Fibroblast of lung (primary cell): Measurements from ENCODE around the gene ELL. TPM values are rescaled to one million over a fixed set of nuclear protein-coding genes. Genes with fewer than 3 reads are reported as not detected.

Experiments
- DNase-seq, 2 donors: peaks; one replicate each; pipeline versions ENCODE4 v3.0.0 to v3.0.0-alpha.2; 2010; ENCODE audit warnings: low read depth in 2 of 2
- H2AFZ ChIP-seq: 2 replicates; pipeline ENCODE4 v1.5.1; 2012; ENCODE audit warnings: low read length, control low read depth, inconsistent platforms
- H3K27ac ChIP-seq: 2 replicates; pipeline ENCODE4 v1.5.1; 2011; ENCODE audit warnings: low read length, control low read depth; ENCODE audit not compliant: insufficient read depth
- H3K27me3 ChIP-seq: 2 replicates; pipeline ENCODE4 v1.5.1; 2011; ENCODE audit warnings: mild to moderate bottlenecking, low read length; ENCODE audit not compliant: control insufficient read depth, insufficient read depth
- H3K36me3 ChIP-seq: 2 replicates; pipeline ENCODE4 v1.5.1; 2011; ENCODE audit warnings: low read length; ENCODE audit not compliant: control insufficient read depth, insufficient read depth
- H3K4me1 ChIP-seq: 2 replicates; pipeline ENCODE4 v1.5.1; 2011; ENCODE audit warnings: low read length; ENCODE audit not compliant: control insufficient read depth, insufficient read depth; ENCODE audit errors: extremely low read depth
- H3K4me2 ChIP-seq: 2 replicates; pipeline ENCODE4 v1.5.1; 2011; ENCODE audit warnings: low read length, control low read depth; ENCODE audit not compliant: insufficient read depth; ENCODE audit errors: extremely low read depth
- H3K4me3 ChIP-seq, 4 experiments: fragments of 200-600 bp in 1 of 4; sonication (generic) in 1 of 4; replicated peaks in 1 of 4; 2 replicates each; pipeline ENCODE4 v1.5.1; 2011 to 2016; ENCODE audit warnings: low read length in 4 of 4, low read depth in 3 of 4, mild to moderate bottlenecking in 3 of 4, control low read depth in 2 of 4, inconsistent platforms in 1 of 4, mixed read lengths in 1 of 4; ENCODE audit not compliant: insufficient read depth in 1 of 4; ENCODE audit errors: control extremely low read depth in 1 of 4
- H3K79me2 ChIP-seq: 2 replicates; pipeline ENCODE4 v1.5.1; 2012; ENCODE audit warnings: mild to moderate bottlenecking, low read length, inconsistent platforms; ENCODE audit not compliant: control insufficient read depth, insufficient read depth
- H3K9ac ChIP-seq: 2 replicates; pipeline ENCODE4 v1.5.1; 2011; ENCODE audit warnings: mild to moderate bottlenecking, low read length, control low read depth; ENCODE audit not compliant: insufficient read depth
- H3K9me3 ChIP-seq: 2 replicates; pipeline ENCODE4 v1.5.1; 2012; ENCODE audit warnings: low read depth, low read length; ENCODE audit not compliant: control insufficient read depth, insufficient read depth
- H4K20me1 ChIP-seq: 2 replicates; pipeline ENCODE4 v1.5.1; 2011; ENCODE audit warnings: low read length; ENCODE audit not compliant: control insufficient read depth, insufficient read depth; ENCODE audit errors: extremely low read depth
- EZH2 ChIP-seq: IDR thresholded peaks from 2 replicates; pipeline ENCODE4 v1.5.1; 2012; ENCODE audit warnings: low read length, control low read depth, mild to moderate bottlenecking; ENCODE audit errors: missing control alignments
- polyA plus RNA-seq, 2 donors: library from polyadenylated mRNA; depleted of rRNA in 1 of 2; stranded (reverse) in 1 of 2; unstranded in 1 of 2; fragments of >200 nt; gene quantifications; 2 replicates each; pipeline ENCODE4 v1.2.1, GENCODE V29; 2011 to 2012; ENCODE audit warnings: missing spikeins in 1 of 2
- total RNA-seq: library from RNA; depleted of rRNA; stranded (reverse); fragments of >200 nt; gene quantifications from 2 replicates; pipeline ENCODE4 v1.2.1, GENCODE V29; 2014
- TF ChIP-seq, protein P1 (sequence below), 2 donors: IDR thresholded peaks in 1 of 2; conservative IDR thresholded peaks in 1 of 2; 1 replicate in 1 of 2; 2 replicates in 1 of 2; pipeline ENCODE4 v1.5.1; 2011 to 2012; ENCODE audit warnings: low read length in 2 of 2, control low read depth in 1 of 2, inconsistent platforms in 1 of 2, low read depth in 1 of 2, mild to moderate bottlenecking in 1 of 2

The ELL gene
- total and polyA plus RNA-seq, 2 donors (not counting 1 experiment from before 2014, with no cell fraction given): 4.4 to 18.7 TPM

DNA sequence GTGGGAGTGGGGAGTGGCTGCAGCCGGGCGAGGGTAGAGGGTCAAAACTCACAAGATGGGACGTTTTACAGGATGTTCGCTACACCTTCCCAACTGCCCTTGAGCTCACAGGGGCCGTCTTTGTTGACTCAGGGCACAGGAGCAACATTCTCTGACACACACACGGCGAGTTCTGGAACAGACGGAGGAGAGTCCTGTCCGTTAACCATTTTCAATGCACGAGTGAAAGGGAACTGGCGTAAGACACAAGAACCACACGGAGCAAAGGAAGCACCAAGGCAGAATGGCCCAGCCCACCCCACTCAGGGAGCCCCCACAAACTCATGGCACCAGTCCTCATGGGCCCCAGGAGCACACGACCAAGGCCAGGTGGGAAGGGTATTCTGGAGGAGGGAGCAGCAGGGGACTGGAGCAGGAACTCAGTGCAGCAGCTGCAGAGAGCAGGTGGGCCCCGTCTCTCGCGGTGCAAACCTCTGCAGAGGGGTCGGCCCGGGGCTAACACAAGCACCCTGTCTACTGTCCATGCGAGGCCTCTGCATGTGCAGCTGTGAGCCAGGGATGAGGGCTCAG lies 46.0 kb downstream of the ELL start:
- TF ChIP-seq, protein P1, sequence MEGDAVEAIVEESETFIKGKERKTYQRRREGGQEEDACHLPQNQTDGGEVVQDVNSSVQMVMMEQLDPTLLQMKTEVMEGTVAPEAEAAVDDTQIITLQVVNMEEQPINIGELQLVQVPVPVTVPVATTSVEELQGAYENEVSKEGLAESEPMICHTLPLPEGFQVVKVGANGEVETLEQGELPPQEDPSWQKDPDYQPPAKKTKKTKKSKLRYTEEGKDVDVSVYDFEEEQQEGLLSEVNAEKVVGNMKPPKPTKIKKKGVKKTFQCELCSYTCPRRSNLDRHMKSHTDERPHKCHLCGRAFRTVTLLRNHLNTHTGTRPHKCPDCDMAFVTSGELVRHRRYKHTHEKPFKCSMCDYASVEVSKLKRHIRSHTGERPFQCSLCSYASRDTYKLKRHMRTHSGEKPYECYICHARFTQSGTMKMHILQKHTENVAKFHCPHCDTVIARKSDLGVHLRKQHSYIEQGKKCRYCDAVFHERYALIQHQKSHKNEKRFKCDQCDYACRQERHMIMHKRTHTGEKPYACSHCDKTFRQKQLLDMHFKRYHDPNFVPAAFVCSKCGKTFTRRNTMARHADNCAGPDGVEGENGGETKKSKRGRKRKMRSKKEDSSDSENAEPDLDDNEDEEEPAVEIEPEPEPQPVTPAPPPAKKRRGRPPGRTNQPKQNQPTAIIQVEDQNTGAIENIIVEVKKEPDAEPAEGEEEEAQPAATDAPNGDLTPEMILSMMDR (conservative IDR thresholded peaks at IDR 0.05 in 1 of 2, IDR thresholded peaks at IDR 0.05 in 1 of 2; ENCODE audit: low read depth in 1 of 2, low read length in 2 of 2): no peak
- TF ChIP-seq EZH2: no peak
- H3K9me3 ChIP-seq: no peaks in the 10 kb centered on the region
- H3K79me2 ChIP-seq: peaks cover 51% of the 10 kb centered on the region
- H4K20me1 ChIP-seq: no peaks in the 10 kb centered on the region
- H3K4me3 ChIP-seq: no peak overlapping the region
- H3K9ac ChIP-seq: no peak overlapping the region
- no peak overlapping the region for H3K27ac ChIP-seq
- H3K4me1 ChIP-seq: peaks cover 17% of the 10 kb centered on the region
- H3K27me3 ChIP-seq: no peaks in the 10 kb centered on the region
- peaks cover 2% of the 10 kb centered on the region for H3K36me3 ChIP-seq
- H3K4me2 ChIP-seq: no peak overlapping the region
- no peak overlapping the region for H2AFZ ChIP-seq
- DNase-seq: no peak

DNA sequence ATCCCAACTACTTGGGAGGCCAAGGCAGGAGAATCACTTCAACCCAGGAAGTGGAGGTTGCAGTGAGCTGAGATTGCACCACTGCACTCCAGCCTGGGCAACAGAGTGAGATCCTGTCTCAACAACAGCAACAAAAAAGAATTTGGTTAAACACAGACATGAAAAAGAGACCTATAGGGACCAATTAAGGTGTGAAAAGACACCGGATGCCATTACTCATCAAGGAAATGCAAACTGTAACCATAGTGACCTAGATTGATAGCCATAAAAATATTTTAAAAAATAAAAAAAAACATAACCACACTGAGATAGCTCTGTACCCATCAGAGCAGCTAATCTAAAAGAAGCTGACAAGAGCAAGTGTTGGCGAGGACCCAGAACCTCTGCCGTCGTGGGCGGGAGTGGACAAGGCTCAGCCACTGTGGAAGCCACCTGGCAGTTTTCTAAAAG lies 46.8 kb downstream of the ELL start:
- no peak overlapping the region for H3K9ac ChIP-seq
- H3K27ac ChIP-seq: no peak overlapping the region
- no peak overlapping the region for H2AFZ ChIP-seq
- H3K9me3 ChIP-seq: no peaks in the 10 kb centered on the region
- no peak overlapping the region for H3K4me2 ChIP-seq
- no peak for DNase-seq
- peaks cover 10% of the 10 kb centered on the region for H3K4me1 ChIP-seq
- TF ChIP-seq, protein P1 (conservative IDR thresholded peaks at IDR 0.05 in 1 of 2, IDR thresholded peaks at IDR 0.05 in 1 of 2; ENCODE audit: low read depth in 1 of 2, low read length in 2 of 2): no peak
- no peak for TF ChIP-seq EZH2
- H3K4me3 ChIP-seq: no peak overlapping the region
- peaks cover 7% of the 10 kb centered on the region for H3K36me3 ChIP-seq
- H3K27me3 ChIP-seq: no peaks in the 10 kb centered on the region
- peaks cover 49% of the 10 kb centered on the region for H3K79me2 ChIP-seq
- H4K20me1 ChIP-seq: no peaks in the 10 kb centered on the region

DNA sequence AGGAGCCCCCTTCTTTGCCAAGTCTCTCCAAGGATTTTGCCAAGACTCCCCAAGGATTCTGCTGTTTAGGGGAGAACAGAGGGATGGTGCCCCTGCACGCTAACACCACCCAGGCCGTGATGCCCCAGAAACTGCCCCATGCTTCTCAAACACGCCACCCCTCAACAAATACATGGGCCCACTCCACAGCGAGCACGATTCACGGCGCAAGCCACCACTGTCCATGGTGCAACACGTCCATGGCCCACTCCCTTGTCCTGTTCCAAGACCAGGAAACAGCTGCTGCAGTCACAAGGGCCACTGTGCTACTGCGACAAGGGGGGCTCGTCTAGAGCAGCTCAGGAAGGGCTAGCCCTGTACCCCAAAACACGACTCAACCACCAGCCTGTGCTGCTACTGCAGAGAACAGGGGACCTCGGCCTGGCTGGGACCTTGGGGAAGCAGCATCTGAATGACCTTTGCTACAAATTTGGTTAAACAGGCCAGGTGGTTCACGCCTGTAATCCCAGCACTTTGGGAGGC lies 47.4 kb downstream of the ELL start:
- DNase-seq: no peak
- no peaks in the 10 kb centered on the region for H4K20me1 ChIP-seq
- H3K79me2 ChIP-seq: peaks cover 46% of the 10 kb centered on the region

More for the DNA sequence above, 47.4 kb downstream of the ELL start:
- Histone ChIP-seq H3K9me3 (no peaks in the 10 kb centered on the region), H3K4me3 (no peak overlapping the region), H3K27ac (no peak overlapping the region), H3K4me1 (peaks cover 7% of the 10 kb centered on the region), H2AFZ (no peak overlapping the region), H3K9ac (no peak overlapping the region), H3K36me3 (peaks cover 7% of the 10 kb centered on the region), H3K27me3 (no peaks in the 10 kb centered on the region), H3K4me2 (no peak overlapping the region)
- no peak for TF ChIP-seq EZH2
- TF ChIP-seq, protein P1 (conservative IDR thresholded peaks at IDR 0.05 in 1 of 2, IDR thresholded peaks at IDR 0.05 in 1 of 2; ENCODE audit: low read depth in 1 of 2, low read length in 2 of 2): no peak
